Measurements from ENCODE around the gene PLPPR4.
A peak's percentile ranks its signal among the peaks of the same experiment; 100 is the strongest.
"Not testable (repeated sequence)": the region's sequence is repeated elsewhere in the genome, so short reads cannot be mapped to it uniquely, and the experiment has no call there.

The PLPPR4 gene

DNA sequence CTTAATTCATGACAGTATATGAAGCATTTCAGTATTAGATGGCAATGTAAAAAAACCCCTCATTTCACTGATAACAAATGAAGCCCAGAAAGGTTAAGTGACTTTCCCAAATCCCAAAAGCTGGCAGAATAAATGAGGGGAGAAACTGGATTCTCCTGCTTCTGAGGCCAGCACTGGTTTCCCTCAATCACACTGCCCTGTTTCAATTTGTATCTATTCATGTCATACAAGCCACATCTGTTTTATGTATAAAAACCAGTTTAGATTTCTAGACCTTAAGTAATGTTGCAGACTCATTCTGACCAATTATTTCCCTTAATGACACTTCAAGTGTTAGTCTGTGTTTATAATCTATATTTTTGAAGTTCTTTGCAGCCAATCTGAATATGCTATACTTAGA lies 16.8 kb downstream of the PLPPR4 start:
- TF ChIP-seq, protein P1, sequence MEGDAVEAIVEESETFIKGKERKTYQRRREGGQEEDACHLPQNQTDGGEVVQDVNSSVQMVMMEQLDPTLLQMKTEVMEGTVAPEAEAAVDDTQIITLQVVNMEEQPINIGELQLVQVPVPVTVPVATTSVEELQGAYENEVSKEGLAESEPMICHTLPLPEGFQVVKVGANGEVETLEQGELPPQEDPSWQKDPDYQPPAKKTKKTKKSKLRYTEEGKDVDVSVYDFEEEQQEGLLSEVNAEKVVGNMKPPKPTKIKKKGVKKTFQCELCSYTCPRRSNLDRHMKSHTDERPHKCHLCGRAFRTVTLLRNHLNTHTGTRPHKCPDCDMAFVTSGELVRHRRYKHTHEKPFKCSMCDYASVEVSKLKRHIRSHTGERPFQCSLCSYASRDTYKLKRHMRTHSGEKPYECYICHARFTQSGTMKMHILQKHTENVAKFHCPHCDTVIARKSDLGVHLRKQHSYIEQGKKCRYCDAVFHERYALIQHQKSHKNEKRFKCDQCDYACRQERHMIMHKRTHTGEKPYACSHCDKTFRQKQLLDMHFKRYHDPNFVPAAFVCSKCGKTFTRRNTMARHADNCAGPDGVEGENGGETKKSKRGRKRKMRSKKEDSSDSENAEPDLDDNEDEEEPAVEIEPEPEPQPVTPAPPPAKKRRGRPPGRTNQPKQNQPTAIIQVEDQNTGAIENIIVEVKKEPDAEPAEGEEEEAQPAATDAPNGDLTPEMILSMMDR (IDR thresholded peaks at IDR 0.05; ENCODE audit: low read length, missing control alignments) = no peak
- no peak for DNase-seq (ENCODE audit: low read depth)
- no peak overlapping the region for H3K4me3 ChIP-seq (replicated peaks; ENCODE audit: low read depth, low read length)

DNA sequence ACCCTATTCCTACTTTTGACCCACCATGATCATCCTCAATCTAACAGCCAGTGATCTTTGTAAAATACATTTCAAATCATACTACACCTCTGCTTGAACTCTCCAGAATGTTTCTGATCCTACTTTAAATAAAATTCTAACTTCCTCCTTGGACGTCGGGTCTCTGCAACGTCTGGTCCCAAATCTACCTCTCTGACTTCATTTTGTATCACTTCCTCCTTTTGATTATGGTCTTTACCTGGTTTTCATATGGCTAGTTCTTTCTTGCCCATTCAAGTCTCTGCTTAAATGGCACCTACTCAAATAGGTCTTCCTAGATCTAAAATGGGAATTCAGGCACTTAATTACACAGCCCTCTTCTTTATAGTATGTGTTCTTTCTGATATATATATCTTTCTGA lies 18.2 kb downstream of the PLPPR4 start:
- TF ChIP-seq, protein P1 (IDR thresholded peaks at IDR 0.05; ENCODE audit: low read length, missing control alignments) = no peak
- no peak overlapping the region for H3K4me3 ChIP-seq (replicated peaks; ENCODE audit: low read depth, low read length)
- DNase-seq (ENCODE audit: low read depth) = no peak

DNA sequence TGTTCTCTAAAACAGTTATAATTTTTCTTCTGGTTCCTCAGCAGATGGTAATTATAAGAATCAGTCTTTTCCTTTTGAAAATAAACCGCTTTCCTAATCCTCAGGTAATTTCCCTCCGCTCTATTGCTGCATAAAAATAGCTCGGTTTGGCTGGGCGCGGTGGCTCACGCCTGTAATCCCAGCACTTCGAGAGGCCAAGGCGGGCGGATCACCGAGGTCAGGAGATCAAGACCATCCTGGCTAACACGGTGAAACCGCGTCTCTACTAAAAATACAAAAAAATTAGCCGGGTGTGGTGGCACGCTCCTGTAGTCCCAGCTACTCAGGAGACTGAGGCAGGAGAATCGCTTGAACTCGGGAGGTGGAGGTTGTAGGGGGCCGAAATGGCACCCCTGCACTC lies 19.2 kb downstream of the PLPPR4 start:
- not testable (repeated sequence) for H3K4me3 ChIP-seq (replicated peaks; ENCODE audit: low read depth, low read length); DNase-seq (ENCODE audit: low read depth)

DNA sequence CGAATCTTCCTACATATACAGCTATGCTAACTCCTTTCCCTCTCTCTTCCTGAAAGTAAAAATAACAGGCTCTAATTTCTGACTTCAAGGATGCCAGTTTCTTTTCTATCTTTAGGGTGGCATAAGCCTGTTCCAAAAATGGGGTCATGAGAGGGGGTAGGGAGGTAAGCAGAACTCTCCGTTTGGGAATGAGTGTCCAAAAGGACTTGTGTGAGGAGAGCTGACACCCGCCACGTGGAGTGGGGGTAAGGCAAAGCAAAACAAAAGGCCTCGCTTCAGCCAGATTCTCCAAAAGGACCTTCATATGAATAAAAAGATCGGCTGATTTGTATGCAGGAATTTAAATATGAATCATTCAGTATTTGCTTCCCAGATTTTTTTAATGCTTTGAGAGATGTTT lies 28.6 kb downstream of the PLPPR4 start:
- DNase-seq (ENCODE audit: low read depth) = no peak
- TF ChIP-seq, protein P1 (IDR thresholded peaks at IDR 0.05; ENCODE audit: low read length, missing control alignments) = no peak

DNA sequence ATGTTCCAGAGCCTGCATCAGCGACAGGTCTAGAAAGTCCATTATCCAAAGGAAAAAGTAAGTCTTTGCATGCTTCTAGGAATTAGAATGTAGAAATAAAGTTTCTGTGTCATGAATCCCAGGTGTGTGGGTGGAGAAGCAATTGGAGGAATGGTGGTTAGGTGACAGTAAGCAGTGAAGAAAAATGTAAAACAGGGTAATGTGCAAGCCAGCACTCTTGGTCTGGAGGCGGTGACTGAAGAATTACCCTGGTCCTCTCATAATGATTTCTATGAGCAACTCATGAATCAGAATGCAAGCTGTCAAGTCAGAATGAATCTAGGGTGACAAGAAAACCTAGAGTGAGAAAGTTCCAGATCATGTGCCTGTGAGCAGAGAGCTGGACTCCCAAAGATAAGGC lies 33.6 kb downstream of the PLPPR4 start:
- TF ChIP-seq, protein P1 (IDR thresholded peaks at IDR 0.05; ENCODE audit: low read length, missing control alignments) = no peak
- no peak overlapping the region for H3K4me3 ChIP-seq (replicated peaks; ENCODE audit: low read depth, low read length)
- no peak for DNase-seq (ENCODE audit: low read depth)

More for the DNA sequence above, 28.6 kb downstream of the PLPPR4 start:
- no peak overlapping the region for H3K4me3 ChIP-seq (replicated peaks; ENCODE audit: low read depth, low read length)

DNA sequence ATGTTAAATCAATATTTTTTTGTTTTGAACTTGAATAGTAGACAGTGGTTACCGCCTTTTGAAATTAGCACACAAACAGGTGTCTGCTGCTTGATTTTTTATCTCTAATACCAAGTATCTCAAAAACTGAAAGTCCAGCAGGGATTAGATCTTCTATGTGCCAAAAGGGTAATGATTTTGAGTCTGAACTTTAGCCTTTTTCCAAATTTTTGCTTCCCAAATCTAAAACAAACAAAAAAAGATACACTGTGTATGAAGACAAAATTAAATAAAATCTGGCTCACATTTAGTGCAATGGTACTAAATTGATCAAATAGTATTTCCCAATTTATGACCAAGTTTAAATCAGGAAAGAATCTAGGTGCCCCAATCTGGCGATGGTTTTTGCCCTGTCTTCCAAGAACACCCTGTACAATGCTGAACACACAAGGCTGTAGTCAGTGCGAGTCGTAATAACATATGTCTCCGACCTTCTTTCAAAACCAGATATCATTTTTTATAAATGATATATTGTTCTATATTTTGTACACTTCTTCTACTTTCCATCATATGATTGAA lies 40.5 kb downstream of the PLPPR4 start:
- TF ChIP-seq, protein P1 (IDR thresholded peaks at IDR 0.05; ENCODE audit: low read length, missing control alignments) = no peak
- no peak for DNase-seq (ENCODE audit: low read depth)

DNA sequence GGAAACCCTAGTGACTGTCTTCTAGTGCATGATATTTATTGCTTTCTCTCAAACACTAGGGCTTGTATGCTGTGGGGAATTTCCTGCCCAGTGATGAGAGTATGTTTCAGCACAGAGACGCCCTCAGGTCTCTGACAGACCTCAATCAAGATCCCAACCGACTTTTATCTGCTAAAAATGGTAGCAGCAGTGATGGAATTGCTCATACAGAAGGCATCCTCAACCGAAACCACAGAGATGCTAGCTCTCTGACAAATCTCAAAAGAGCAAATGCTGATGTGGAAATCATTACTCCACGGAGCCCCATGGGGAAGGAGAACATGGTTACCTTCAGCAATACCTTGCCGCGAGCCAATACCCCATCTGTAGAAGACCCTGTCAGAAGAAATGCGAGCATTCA lies 41.3 kb downstream of the PLPPR4 start:
- DNase-seq (ENCODE audit: low read depth) = peak; percentile 2
- TF ChIP-seq, protein P1 (IDR thresholded peaks at IDR 0.05; ENCODE audit: low read length, missing control alignments) = no peak

More for the DNA sequence above, 40.5 kb downstream of the PLPPR4 start:
- H3K4me3 ChIP-seq (replicated peaks; ENCODE audit: low read depth, low read length) = no peak overlapping the region

More for the DNA sequence above, 41.3 kb downstream of the PLPPR4 start:
- no peak overlapping the region for H3K4me3 ChIP-seq (replicated peaks; ENCODE audit: low read depth, low read length)
